GM23338 (cell line): ENCODE data around the gene FOCAD. TPM values are rescaled to one million over a fixed set of nuclear protein-coding genes. Genes with fewer than 3 reads are reported as not detected.

Experiments used
- ATAC-seq: fragments of 200-7000 bp; cut with Tn5 transposase; 3 replicates; pipeline ENCODE4 v1.9.1; 2020
- DNase-seq: peaks from one replicate; pipeline ENCODE4 v3.0.0-alpha.2; 2015; ENCODE audit warnings: low spot score
- H2AFZ ChIP-seq: fragments of 200-600 bp; sonication (generic); 2 replicates; pipeline ENCODE4 v1.8.0; 2016; ENCODE audit warnings: antibody characterized with exemption, mild to moderate bottlenecking, moderate library complexity
- H3F3A ChIP-seq: fragments of 200-600 bp; sonication (generic); replicated peaks from 2 replicates; pipeline ENCODE4 v1.8.0; 2017; ENCODE audit warnings: antibody characterized with exemption, mixed run types, low read depth
- H3K27ac ChIP-seq: fragments of 200-600 bp; sonication (generic); 2 replicates; pipeline ENCODE4 v1.6.1; 2016; ENCODE audit warnings: low read depth
- H3K27me3 ChIP-seq: fragments of 200-600 bp; sonication (generic); 2 replicates; pipeline ENCODE4 v1.8.0; 2016; ENCODE audit warnings: mild to moderate bottlenecking, mixed run types, moderate library complexity; ENCODE audit not compliant: insufficient read depth
- H3K36me3 ChIP-seq: fragments of 200-600 bp; sonication (generic); 2 replicates; pipeline ENCODE4 v1.8.0; 2016; ENCODE audit warnings: mild to moderate bottlenecking; ENCODE audit not compliant: insufficient read depth
- H3K4me1 ChIP-seq: fragments of 200-600 bp; sonication (generic); 2 replicates; pipeline ENCODE4 v1.8.0; 2016; ENCODE audit warnings: mild to moderate bottlenecking, moderate library complexity; ENCODE audit not compliant: insufficient read depth
- H3K4me2 ChIP-seq: fragments of 200-600 bp; sonication (generic); 2 replicates; pipeline ENCODE4 v1.7.1; 2017; ENCODE audit warnings: mixed run types
- H3K4me3 ChIP-seq: fragments of 200-600 bp; sonication (generic); 2 replicates; pipeline ENCODE4 v1.6.1; 2016; ENCODE audit warnings: mixed run types
- H3K79me2 ChIP-seq: fragments of 200-600 bp; sonication (generic); replicated peaks from 2 replicates; pipeline ENCODE4 v1.8.0; 2017; ENCODE audit warnings: mild to moderate bottlenecking; ENCODE audit not compliant: insufficient read depth
- H3K9me2 ChIP-seq: fragments of 200-600 bp; sonication (generic); 2 replicates; pipeline ENCODE4 v1.8.0; 2017; ENCODE audit not compliant: insufficient read depth
- H4K20me1 ChIP-seq: fragments of 200-600 bp; sonication (generic); replicated peaks from 2 replicates; pipeline ENCODE4 v1.8.0; 2017; ENCODE audit warnings: mild to moderate bottlenecking; ENCODE audit not compliant: insufficient read depth
- H3K27ac Mint-ChIP-seq: 2 replicates; pipeline ENCODE4 v1.8.0; 2020; ENCODE audit warnings: inconsistent platforms, mild to moderate bottlenecking, moderate library complexity, mixed read lengths
- H3K27me3 Mint-ChIP-seq: 3 replicates; pipeline ENCODE4 v1.8.0; 2022; ENCODE audit warnings: low read depth, mild to moderate bottlenecking, moderate library complexity, mixed read lengths, inconsistent platforms; ENCODE audit not compliant: insufficient read depth, poor library complexity
- H3K36me3 Mint-ChIP-seq: 3 replicates; pipeline ENCODE4 v1.8.0; 2021; ENCODE audit warnings: low read depth, mild to moderate bottlenecking, inconsistent platforms, moderate library complexity, mixed read lengths
- H3K4me1 Mint-ChIP-seq: 3 replicates; pipeline ENCODE4 v1.8.0; 2020; ENCODE audit warnings: mild to moderate bottlenecking, inconsistent platforms, mixed read lengths
- H3K4me3 Mint-ChIP-seq: 3 replicates; pipeline ENCODE4 v1.8.0; 2021; ENCODE audit warnings: moderate library complexity, mild to moderate bottlenecking, inconsistent platforms, mixed read lengths
- H3K9me3 Mint-ChIP-seq: 3 replicates; pipeline ENCODE4 v1.8.0; 2020; ENCODE audit warnings: moderate library complexity, mild to moderate bottlenecking, inconsistent platforms, mixed read lengths
- EZH2 ChIP-seq: fragments of 200-600 bp; sonication (generic); IDR thresholded peaks from one replicate; pipeline ENCODE4 v1.8.0; 2017; ENCODE audit warnings: antibody characterized with exemption, mild to moderate bottlenecking, low read depth; ENCODE audit not compliant: unreplicated experiment
- EZH2phosphoT487 ChIP-seq: fragments of 200-600 bp; sonication (generic); IDR thresholded peaks from one replicate; pipeline ENCODE4 v1.8.1; 2018; ENCODE audit warnings: antibody characterized with exemption; ENCODE audit not compliant: unreplicated experiment
- JUNB ChIP-seq: IDR thresholded peaks from one replicate; pipeline ENCODE4 v1.6.1; 2016; ENCODE audit warnings: antibody characterized with exemption; ENCODE audit not compliant: unreplicated experiment
- POLR2AphosphoS5 ChIP-seq: IDR thresholded peaks from 2 replicates; pipeline ENCODE4 v1.6.1; 2016; ENCODE audit warnings: antibody characterized with exemption, low read depth
- ZNF114 ChIP-seq: fragments of 250-450 bp; sonication (Bioruptor Pico); IDR thresholded peaks from 2 replicates; pipeline ENCODE4 v1.5.0; 2020; ENCODE audit warnings: mild to moderate bottlenecking, moderate library complexity
- polyA plus RNA-seq: library from polyadenylated mRNA; unstranded; fragments of >200 nt; fragmentation: Nextera tagmentation; extraction: Ambion mirVana; gene quantifications from 2 replicates; pipeline ENCODE4 v1.2.1, GENCODE V29; 2016
- total RNA-seq: library from RNA; depleted of rRNA; stranded (reverse); fragments of >200 nt; shearing (Covaris generic); gene quantifications from 2 replicates; pipeline ENCODE4 v1.2.3, GENCODE V29; 2014
- TF ChIP-seq, protein P1 (sequence below): IDR thresholded peaks from one replicate; pipeline ENCODE4 v1.6.1; 2018; ENCODE audit warnings: antibody characterized with exemption; ENCODE audit not compliant: unreplicated experiment
- TF ChIP-seq, protein P2 (sequence below): IDR thresholded peaks from 2 replicates; pipeline ENCODE4 v1.6.1; 2016; ENCODE audit warnings: antibody characterized with exemption
- TF ChIP-seq, protein P3 (sequence below): fragments of 250-450 bp; sonication (Bioruptor Pico); IDR thresholded peaks from 2 replicates; pipeline ENCODE4 v1.5.0; 2020; ENCODE audit warnings: mild to moderate bottlenecking, moderate library complexity
- TF ChIP-seq, protein P4 (sequence below), 2 experiments: fragments of 200-600 bp in 1 of 2; sonication (generic) in 1 of 2; conservative IDR thresholded peaks; 2 replicates each; pipeline versions ENCODE4 v1.5.1 to v1.6.1; 2016 to 2017; ENCODE audit warnings: antibody characterized with exemption in 2 of 2, low read depth in 2 of 2, mild to moderate bottlenecking in 2 of 2, moderate library complexity in 1 of 2

The FOCAD gene
- total and polyA plus RNA-seq, 2 experiments from 2014 or later, result 13.7 to 66.5 TPM

GRCh38 chr9:20950707-20951106 lies 266.6 kb downstream of the FOCAD start:
- TF ChIP-seq, protein P1, sequence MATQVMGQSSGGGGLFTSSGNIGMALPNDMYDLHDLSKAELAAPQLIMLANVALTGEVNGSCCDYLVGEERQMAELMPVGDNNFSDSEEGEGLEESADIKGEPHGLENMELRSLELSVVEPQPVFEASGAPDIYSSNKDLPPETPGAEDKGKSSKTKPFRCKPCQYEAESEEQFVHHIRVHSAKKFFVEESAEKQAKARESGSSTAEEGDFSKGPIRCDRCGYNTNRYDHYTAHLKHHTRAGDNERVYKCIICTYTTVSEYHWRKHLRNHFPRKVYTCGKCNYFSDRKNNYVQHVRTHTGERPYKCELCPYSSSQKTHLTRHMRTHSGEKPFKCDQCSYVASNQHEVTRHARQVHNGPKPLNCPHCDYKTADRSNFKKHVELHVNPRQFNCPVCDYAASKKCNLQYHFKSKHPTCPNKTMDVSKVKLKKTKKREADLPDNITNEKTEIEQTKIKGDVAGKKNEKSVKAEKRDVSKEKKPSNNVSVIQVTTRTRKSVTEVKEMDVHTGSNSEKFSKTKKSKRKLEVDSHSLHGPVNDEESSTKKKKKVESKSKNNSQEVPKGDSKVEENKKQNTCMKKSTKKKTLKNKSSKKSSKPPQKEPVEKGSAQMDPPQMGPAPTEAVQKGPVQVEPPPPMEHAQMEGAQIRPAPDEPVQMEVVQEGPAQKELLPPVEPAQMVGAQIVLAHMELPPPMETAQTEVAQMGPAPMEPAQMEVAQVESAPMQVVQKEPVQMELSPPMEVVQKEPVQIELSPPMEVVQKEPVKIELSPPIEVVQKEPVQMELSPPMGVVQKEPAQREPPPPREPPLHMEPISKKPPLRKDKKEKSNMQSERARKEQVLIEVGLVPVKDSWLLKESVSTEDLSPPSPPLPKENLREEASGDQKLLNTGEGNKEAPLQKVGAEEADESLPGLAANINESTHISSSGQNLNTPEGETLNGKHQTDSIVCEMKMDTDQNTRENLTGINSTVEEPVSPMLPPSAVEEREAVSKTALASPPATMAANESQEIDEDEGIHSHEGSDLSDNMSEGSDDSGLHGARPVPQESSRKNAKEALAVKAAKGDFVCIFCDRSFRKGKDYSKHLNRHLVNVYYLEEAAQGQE, result no peak
- TF ChIP-seq JUNB, result no peak
- no peak for TF ChIP-seq POLR2AphosphoS5
- TF ChIP-seq ZNF114 (CRISPR knock-in tag), result no peak
- TF ChIP-seq, protein P2, sequence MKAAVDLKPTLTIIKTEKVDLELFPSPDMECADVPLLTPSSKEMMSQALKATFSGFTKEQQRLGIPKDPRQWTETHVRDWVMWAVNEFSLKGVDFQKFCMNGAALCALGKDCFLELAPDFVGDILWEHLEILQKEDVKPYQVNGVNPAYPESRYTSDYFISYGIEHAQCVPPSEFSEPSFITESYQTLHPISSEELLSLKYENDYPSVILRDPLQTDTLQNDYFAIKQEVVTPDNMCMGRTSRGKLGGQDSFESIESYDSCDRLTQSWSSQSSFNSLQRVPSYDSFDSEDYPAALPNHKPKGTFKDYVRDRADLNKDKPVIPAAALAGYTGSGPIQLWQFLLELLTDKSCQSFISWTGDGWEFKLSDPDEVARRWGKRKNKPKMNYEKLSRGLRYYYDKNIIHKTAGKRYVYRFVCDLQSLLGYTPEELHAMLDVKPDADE, result no peak
- TF ChIP-seq EZH2phosphoT487, result no peak
- no peak for TF ChIP-seq EZH2
- Histone ChIP-seq H3F3A (no peaks in the 10 kb centered on the region), H3K4me2 (no peak overlapping the region), H2AFZ (no peak overlapping the region), H3K9me2 (no peaks in the 10 kb centered on the region), H4K20me1 (no peaks in the 10 kb centered on the region), H3K4me1 (peaks cover 41% of the 10 kb centered on the region), H3K27ac (no peak overlapping the region), H3K79me2 (no peaks in the 10 kb centered on the region), H3K4me3 (no peak overlapping the region), H3K27me3 (no peaks in the 10 kb centered on the region), H3K36me3 (no peaks in the 10 kb centered on the region)
- H3K4me3 Mint-ChIP-seq, result no peak overlapping the region
- ATAC-seq (no peak), DNase-seq (no peak)
- peaks cover 55% of the 10 kb centered on the region for H3K4me1 Mint-ChIP-seq
- peaks cover 19% of the 10 kb centered on the region for H3K36me3 Mint-ChIP-seq
- peaks cover 1% of the 10 kb centered on the region for H3K27me3 Mint-ChIP-seq
- H3K27ac Mint-ChIP-seq, result no peak overlapping the region
- no peaks in the 10 kb centered on the region for H3K9me3 Mint-ChIP-seq

DNA sequence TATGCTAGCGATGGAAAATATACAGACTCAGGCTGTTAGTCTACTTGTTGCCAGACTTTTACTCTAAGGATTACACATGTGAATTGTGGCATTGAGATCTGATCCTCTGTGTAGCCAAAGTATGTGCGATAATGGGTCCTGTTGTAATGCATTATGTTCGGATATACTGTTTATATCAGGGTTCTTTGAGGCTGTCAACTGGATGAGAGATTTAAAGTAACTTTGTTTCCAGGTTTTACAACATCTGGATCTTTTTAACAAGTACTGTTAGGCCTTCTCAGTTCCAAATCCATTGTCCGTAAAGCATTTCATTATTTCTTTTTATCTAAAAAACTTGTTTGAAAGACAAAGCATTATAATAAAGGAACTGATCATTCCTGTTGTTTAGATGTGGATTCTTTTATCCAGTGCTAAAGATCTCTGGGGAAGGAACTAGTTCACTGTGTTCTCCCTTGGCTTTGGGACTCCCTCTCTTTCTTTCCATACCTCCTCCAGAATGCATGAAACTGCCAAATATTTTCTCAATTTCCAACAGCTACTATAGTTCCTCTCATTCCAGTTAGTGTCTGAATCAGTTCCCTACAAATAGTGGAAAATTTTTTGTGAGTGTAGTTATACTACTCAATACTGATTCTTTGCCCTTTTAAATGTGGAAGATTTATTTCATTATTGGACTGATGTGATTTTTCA lies 278.6 kb downstream of the FOCAD start:
- Histone ChIP-seq H3K4me2 (no peak overlapping the region), H3K4me1 (no peaks in the 10 kb centered on the region), H3K4me3 (no peak overlapping the region), H3F3A (no peaks in the 10 kb centered on the region), H3K27me3 (no peaks in the 10 kb centered on the region), H3K9me2 (no peaks in the 10 kb centered on the region), H4K20me1 (no peaks in the 10 kb centered on the region), H3K27ac (no peak overlapping the region), H3K36me3 (no peaks in the 10 kb centered on the region), H3K79me2 (no peaks in the 10 kb centered on the region), H2AFZ (no peak overlapping the region)
- Mint-ChIP-seq H3K4me1 (no peaks in the 10 kb centered on the region), H3K27me3 (no peaks in the 10 kb centered on the region), H3K9me3 (no peaks in the 10 kb centered on the region), H3K27ac (no peak overlapping the region), H3K4me3 (no peak overlapping the region), H3K36me3 (peaks cover 3% of the 10 kb centered on the region; the same call in 1 of the 3 replicates)
- ATAC-seq (no peak), DNase-seq (no peak)
- TF ChIP-seq, protein P3, sequence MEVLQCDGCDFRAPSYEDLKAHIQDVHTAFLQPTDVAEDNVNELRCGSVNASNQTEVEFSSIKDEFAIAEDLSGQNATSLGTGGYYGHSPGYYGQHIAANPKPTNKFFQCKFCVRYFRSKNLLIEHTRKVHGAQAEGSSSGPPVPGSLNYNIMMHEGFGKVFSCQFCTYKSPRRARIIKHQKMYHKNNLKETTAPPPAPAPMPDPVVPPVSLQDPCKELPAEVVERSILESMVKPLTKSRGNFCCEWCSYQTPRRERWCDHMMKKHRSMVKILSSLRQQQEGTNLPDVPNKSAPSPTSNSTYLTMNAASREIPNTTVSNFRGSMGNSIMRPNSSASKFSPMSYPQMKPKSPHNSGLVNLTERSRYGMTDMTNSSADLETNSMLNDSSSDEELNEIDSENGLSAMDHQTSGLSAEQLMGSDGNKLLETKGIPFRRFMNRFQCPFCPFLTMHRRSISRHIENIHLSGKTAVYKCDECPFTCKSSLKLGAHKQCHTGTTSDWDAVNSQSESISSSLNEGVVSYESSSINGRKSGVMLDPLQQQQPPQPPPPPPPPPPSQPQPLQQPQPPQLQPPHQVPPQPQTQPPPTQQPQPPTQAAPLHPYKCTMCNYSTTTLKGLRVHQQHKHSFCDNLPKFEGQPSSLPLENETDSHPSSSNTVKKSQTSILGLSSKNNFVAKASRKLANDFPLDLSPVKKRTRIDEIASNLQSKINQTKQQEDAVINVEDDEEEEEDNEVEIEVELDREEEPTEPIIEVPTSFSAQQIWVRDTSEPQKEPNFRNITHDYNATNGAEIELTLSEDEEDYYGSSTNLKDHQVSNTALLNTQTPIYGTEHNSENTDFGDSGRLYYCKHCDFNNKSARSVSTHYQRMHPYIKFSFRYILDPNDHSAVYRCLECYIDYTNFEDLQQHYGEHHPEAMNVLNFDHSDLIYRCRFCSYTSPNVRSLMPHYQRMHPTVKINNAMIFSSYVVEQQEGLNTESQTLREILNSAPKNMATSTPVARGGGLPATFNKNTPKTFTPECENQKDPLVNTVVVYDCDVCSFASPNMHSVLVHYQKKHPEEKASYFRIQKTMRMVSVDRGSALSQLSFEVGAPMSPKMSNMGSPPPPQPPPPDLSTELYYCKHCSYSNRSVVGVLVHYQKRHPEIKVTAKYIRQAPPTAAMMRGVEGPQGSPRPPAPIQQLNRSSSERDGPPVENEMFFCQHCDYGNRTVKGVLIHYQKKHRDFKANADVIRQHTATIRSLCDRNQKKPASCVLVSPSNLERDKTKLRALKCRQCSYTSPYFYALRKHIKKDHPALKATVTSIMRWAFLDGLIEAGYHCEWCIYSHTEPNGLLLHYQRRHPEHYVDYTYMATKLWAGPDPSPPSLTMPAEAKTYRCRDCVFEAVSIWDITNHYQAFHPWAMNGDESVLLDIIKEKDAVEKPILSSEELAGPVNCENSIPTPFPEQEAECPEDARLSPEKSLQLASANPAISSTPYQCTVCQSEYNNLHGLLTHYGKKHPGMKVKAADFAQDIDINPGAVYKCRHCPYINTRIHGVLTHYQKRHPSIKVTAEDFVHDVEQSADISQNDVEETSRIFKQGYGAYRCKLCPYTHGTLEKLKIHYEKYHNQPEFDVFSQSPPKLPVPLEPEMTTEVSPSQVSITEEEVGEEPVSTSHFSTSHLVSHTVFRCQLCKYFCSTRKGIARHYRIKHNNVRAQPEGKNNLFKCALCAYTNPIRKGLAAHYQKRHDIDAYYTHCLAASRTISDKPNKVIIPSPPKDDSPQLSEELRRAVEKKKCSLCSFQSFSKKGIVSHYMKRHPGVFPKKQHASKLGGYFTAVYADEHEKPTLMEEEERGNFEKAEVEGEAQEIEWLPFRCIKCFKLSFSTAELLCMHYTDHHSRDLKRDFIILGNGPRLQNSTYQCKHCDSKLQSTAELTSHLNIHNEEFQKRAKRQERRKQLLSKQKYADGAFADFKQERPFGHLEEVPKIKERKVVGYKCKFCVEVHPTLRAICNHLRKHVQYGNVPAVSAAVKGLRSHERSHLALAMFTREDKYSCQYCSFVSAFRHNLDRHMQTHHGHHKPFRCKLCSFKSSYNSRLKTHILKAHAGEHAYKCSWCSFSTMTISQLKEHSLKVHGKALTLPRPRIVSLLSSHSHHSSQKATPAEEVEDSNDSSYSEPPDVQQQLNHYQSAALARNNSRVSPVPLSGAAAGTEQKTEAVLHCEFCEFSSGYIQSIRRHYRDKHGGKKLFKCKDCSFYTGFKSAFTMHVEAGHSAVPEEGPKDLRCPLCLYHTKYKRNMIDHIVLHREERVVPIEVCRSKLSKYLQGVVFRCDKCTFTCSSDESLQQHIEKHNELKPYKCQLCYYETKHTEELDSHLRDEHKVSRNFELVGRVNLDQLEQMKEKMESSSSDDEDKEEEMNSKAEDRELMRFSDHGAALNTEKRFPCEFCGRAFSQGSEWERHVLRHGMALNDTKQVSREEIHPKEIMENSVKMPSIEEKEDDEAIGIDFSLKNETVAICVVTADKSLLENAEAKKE (CRISPR knock-in tag), result no peak
- TF ChIP-seq EZH2phosphoT487, result no peak
- TF ChIP-seq, protein P4, sequence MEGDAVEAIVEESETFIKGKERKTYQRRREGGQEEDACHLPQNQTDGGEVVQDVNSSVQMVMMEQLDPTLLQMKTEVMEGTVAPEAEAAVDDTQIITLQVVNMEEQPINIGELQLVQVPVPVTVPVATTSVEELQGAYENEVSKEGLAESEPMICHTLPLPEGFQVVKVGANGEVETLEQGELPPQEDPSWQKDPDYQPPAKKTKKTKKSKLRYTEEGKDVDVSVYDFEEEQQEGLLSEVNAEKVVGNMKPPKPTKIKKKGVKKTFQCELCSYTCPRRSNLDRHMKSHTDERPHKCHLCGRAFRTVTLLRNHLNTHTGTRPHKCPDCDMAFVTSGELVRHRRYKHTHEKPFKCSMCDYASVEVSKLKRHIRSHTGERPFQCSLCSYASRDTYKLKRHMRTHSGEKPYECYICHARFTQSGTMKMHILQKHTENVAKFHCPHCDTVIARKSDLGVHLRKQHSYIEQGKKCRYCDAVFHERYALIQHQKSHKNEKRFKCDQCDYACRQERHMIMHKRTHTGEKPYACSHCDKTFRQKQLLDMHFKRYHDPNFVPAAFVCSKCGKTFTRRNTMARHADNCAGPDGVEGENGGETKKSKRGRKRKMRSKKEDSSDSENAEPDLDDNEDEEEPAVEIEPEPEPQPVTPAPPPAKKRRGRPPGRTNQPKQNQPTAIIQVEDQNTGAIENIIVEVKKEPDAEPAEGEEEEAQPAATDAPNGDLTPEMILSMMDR (conservative IDR thresholded peaks at IDR 0.05; ENCODE audit: low read depth in 2 of 2), result no peak
